Liver (tissue), 9 donors: Measurements from ENCODE around the gene ZFAND3. TPM values are rescaled to one million over a fixed set of nuclear protein-coding genes. Genes with fewer than 3 reads are reported as not detected.

ENCODE experiments used
- DNase-seq: peaks from one replicate; pipeline ENCODE4 v3.0.0-alpha.2; 2017; ENCODE audit warnings: low spot score
- H3K27ac ChIP-seq, 2 donors: one replicate each; pipeline ENCODE4 v1.7.0; 2013; ENCODE audit warnings: inconsistent platforms in 2 of 2, low read length in 2 of 2, control low read depth in 1 of 2, low read depth in 1 of 2, mild to moderate bottlenecking in 1 of 2
- H3K27me3 ChIP-seq, 4 donors: one replicate each; pipeline versions ENCODE4 v1.6.1 to v1.7.0; 2013; ENCODE audit warnings: low read length in 3 of 4, inconsistent platforms in 1 of 4, mild to moderate bottlenecking in 1 of 4, moderate library complexity in 1 of 4; ENCODE audit not compliant: control insufficient read depth in 4 of 4, insufficient read depth in 4 of 4
- H3K36me3 ChIP-seq, 4 donors: one replicate each; pipeline versions ENCODE4 v1.6.1 to v1.7.0; 2013; ENCODE audit warnings: low read length in 3 of 4, mild to moderate bottlenecking in 3 of 4, low read depth in 1 of 4, moderate library complexity in 1 of 4; ENCODE audit not compliant: control insufficient read depth in 4 of 4, insufficient read depth in 3 of 4
- H3K4me1 ChIP-seq, 4 donors: one replicate each; pipeline versions ENCODE4 v1.6.1 to v1.7.0; 2013; ENCODE audit warnings: low read length in 3 of 4, mild to moderate bottlenecking in 3 of 4, moderate library complexity in 1 of 4; ENCODE audit not compliant: control insufficient read depth in 4 of 4, insufficient read depth in 4 of 4
- H3K4me3 ChIP-seq, 3 donors: one replicate each; pipeline versions ENCODE4 v1.6.1 to v1.7.0; 2013; ENCODE audit warnings: low read length in 3 of 3, control low read depth in 1 of 3, low read depth in 1 of 3, mild to moderate bottlenecking in 1 of 3
- H3K9ac ChIP-seq, 2 donors: one replicate each; pipeline ENCODE4 v1.7.0; 2013; ENCODE audit warnings: low read length in 2 of 2, mild to moderate bottlenecking in 2 of 2, moderate library complexity in 2 of 2, control low read depth in 1 of 2, low read depth in 1 of 2
- H3K9me3 ChIP-seq, 4 donors: one replicate each; pipeline versions ENCODE4 v1.6.1 to v1.7.0; 2013; ENCODE audit warnings: low read length in 3 of 4; ENCODE audit not compliant: control insufficient read depth in 4 of 4
- EGR1 ChIP-seq, 2 donors: IDR thresholded peaks; 2 replicates each; pipeline ENCODE4 v1.6.1; 2016 to 2018; ENCODE audit warnings: antibody characterized with exemption in 2 of 2, low read depth in 2 of 2
- FOXA1 ChIP-seq: IDR thresholded peaks from 2 replicates; pipeline ENCODE4 v1.6.1; 2016; ENCODE audit warnings: antibody characterized with exemption
- FOXA2 ChIP-seq: IDR thresholded peaks from 2 replicates; pipeline ENCODE4 v1.6.1; 2016; ENCODE audit warnings: antibody characterized with exemption
- GABPA ChIP-seq, 2 donors: IDR thresholded peaks in 1 of 2; conservative IDR thresholded peaks in 1 of 2; 2 replicates each; pipeline ENCODE4 v1.6.1; 2016; ENCODE audit warnings: antibody characterized with exemption in 2 of 2, mild to moderate bottlenecking in 1 of 2, moderate library complexity in 1 of 2
- HNF4A ChIP-seq, 2 donors: conservative IDR thresholded peaks; 2 replicates each; pipeline ENCODE4 v1.6.1; 2016; ENCODE audit warnings: antibody characterized with exemption in 2 of 2, mild to moderate bottlenecking in 2 of 2
- HNF4G ChIP-seq: IDR thresholded peaks from 2 replicates; pipeline ENCODE4 v1.6.1; 2016; ENCODE audit warnings: antibody characterized with exemption
- JUND ChIP-seq, 2 donors: IDR thresholded peaks; 2 replicates each; pipeline ENCODE4 v1.6.1; 2016; ENCODE audit warnings: antibody characterized with exemption in 2 of 2
- NR2F2 ChIP-seq: IDR thresholded peaks from 2 replicates; pipeline ENCODE4 v1.6.1; 2016; ENCODE audit warnings: antibody characterized with exemption
- RAD21 ChIP-seq, 2 donors: IDR thresholded peaks; 2 replicates each; pipeline ENCODE4 v1.6.1; 2016; ENCODE audit warnings: antibody characterized with exemption in 2 of 2, mild to moderate bottlenecking in 2 of 2
- RXRA ChIP-seq, 2 donors: IDR thresholded peaks; 2 replicates each; pipeline ENCODE4 v1.6.1; 2017 to 2018; ENCODE audit warnings: antibody characterized with exemption in 2 of 2, mild to moderate bottlenecking in 1 of 2
- SP1 ChIP-seq: IDR thresholded peaks from 2 replicates; pipeline ENCODE4 v1.6.1; 2018; ENCODE audit warnings: antibody characterized with exemption, mild to moderate bottlenecking
- TAF1 ChIP-seq: conservative IDR thresholded peaks from 2 replicates; pipeline ENCODE4 v1.6.1; 2016; ENCODE audit warnings: antibody characterized with exemption, mild to moderate bottlenecking
- YY1 ChIP-seq: IDR thresholded peaks from 2 replicates; pipeline ENCODE4 v1.6.1; 2016; ENCODE audit warnings: antibody characterized with exemption, mild to moderate bottlenecking
- WGBS: extraction: QIAGEN DNeasy Blood & Tissue Kit; methylation state at CpG from one replicate; pipeline ENCODE4 v1.1.7; 2013; 5-methylcytosine and 5-hydroxymethylcytosine counted together
- polyA plus RNA-seq, 2 donors: library from polyadenylated mRNA; stranded (reverse) in 1 of 2; unstranded in 1 of 2; fragments of 200-250 nt in 1 of 2; fragments of >200 nt in 1 of 2; fragmentation: Nextera tagmentation in 1 of 2; extraction: Ambion mirVana in 1 of 2; gene quantifications; one replicate each; pipeline versions ENCODE4 v1.2.1 to v1.2.3, GENCODE V29; 2013 to 2015
- total RNA-seq, 2 donors: library from RNA; depleted of rRNA; stranded (reverse); fragments of >200 nt; gene quantifications; one replicate each; pipeline ENCODE4 v1.2.3, GENCODE V29; 2014
- TF ChIP-seq, protein P1 (sequence below): IDR thresholded peaks from 2 replicates; pipeline ENCODE4 v1.6.1; 2016; ENCODE audit warnings: antibody characterized with exemption, mild to moderate bottlenecking
- TF ChIP-seq, protein P2 (sequence below): IDR thresholded peaks from 2 replicates; pipeline ENCODE4 v1.6.1; 2016; ENCODE audit warnings: antibody characterized with exemption
- TF ChIP-seq, protein P3 (sequence below): IDR thresholded peaks from 2 replicates; pipeline ENCODE4 v1.6.1; 2016; ENCODE audit warnings: antibody characterized with exemption
- TF ChIP-seq, protein P4 (sequence below): fragments of 150-350 bp; IDR thresholded peaks from 2 replicates; pipeline ENCODE4 v1.5.1; 2017; ENCODE audit warnings: improper control_type of control experiment, low read depth, low read length; ENCODE audit not compliant: missing input control
- TF ChIP-seq, protein P5 (sequence below): IDR thresholded peaks from 2 replicates; pipeline ENCODE4 v1.6.1; 2016; ENCODE audit warnings: antibody characterized with exemption
- donor health status: healthy.
- donor health status: healthy.
- donor health status: healthy.
- donor health status: healthy.
- donor health status: healthy.

Gene ZFAND3
- total and polyA plus RNA-seq, 4 donors = 7.7 to 37.5 (median 23.1) TPM

DNA sequence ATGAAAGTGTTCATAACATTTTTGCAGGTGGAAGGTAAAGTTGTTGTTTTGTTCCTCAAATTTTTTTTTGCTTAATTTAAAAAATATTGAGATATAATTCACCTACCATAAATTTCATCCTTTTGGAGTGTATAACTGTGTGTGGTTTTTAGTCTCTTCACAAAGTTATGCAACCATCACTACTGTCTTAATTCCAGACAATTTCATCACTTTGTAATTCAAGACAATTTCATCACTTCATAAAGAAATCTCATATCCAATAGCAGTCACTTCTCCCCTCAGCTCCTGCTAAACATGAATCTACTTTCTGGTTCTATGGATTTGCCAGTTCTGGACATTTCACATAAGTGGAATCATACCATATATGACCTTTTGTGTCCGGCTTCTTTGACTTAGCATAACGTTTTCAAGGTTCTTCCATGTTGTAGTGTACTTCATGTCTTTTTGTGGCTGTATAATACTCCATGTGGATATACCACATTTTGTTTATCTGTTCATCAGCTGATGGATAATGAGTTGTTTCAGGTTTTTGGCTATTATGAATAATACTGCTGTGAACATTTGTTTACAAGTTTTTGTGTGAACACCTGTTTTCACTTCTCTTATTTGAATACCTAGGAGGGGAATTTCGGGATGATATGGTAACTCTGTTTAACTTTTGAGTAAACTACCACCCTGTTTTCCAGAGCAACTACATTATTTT is 18.8 kb downstream of the ZFAND3 start (continued):
- TF ChIP-seq GABPA (IDR thresholded peaks at IDR 0.05 in 1 of 2, conservative IDR thresholded peaks at IDR 0.05 in 1 of 2) = no peak

DNA sequence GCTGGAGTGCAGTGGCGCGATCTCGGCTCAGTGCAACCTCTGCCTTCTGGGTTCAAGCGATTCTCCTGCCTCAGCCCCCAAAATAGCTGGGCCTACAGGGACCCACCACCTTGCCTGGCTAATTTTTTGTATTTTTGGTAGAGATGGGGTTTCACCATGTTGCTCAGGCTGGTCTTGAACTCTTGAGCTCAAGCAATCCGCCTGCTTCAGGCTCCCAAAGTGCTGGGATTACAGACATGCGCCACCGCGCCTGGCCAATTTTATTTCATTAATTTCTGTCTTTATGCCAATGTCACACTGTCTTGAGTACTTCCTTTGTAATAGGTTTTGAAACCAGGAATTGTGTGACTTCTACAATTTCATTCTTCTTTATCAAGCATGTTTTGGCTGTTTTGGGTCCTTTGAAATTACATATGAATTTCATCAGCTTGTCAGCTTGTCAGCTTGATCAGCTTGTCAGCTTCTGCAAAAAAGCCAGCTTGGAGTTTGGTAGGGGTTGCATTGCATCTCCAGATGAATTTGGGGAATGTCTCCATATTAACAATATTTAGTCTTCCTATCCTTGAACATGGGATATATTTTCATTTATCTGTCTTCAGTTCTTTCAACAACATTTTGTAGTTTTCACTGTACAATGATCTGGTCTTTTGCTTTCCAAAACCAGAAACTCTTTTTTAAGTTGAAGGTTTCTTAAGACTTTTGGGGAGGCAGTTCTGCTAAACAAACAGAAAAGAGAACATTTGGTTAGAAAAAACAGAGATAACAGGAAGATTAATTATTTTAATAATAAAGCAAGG is 20.8 kb downstream of the ZFAND3 start:
- no peaks in the 10 kb centered on the region for H3K27me3 ChIP-seq
- no peak for DNase-seq
- peaks cover 10 to 24% (median 21%) of the 10 kb centered on the region in 4 donors for H3K4me1 ChIP-seq
- WGBS = 95% methylated on average over 8 of the region's 8 CpGs
- TF ChIP-seq EGR1 (IDR thresholded peaks at IDR 0.05; ENCODE audit: low read depth in 2 of 2) (no peak), NR2F2 (no peak), HNF4G (no peak), SP1 (no peak), FOXA2 (no peak), FOXA1 (no peak), JUND (IDR thresholded peaks at IDR 0.05) (no peak), RXRA (IDR thresholded peaks at IDR 0.05) (no peak), HNF4A (conservative IDR thresholded peaks at IDR 0.05) (no peak), YY1 (no peak), GABPA (IDR thresholded peaks at IDR 0.05 in 1 of 2, conservative IDR thresholded peaks at IDR 0.05 in 1 of 2) (no peak), TAF1 (no peak), RAD21 (IDR thresholded peaks at IDR 0.05) (no peak)
- TF ChIP-seq, protein P1, sequence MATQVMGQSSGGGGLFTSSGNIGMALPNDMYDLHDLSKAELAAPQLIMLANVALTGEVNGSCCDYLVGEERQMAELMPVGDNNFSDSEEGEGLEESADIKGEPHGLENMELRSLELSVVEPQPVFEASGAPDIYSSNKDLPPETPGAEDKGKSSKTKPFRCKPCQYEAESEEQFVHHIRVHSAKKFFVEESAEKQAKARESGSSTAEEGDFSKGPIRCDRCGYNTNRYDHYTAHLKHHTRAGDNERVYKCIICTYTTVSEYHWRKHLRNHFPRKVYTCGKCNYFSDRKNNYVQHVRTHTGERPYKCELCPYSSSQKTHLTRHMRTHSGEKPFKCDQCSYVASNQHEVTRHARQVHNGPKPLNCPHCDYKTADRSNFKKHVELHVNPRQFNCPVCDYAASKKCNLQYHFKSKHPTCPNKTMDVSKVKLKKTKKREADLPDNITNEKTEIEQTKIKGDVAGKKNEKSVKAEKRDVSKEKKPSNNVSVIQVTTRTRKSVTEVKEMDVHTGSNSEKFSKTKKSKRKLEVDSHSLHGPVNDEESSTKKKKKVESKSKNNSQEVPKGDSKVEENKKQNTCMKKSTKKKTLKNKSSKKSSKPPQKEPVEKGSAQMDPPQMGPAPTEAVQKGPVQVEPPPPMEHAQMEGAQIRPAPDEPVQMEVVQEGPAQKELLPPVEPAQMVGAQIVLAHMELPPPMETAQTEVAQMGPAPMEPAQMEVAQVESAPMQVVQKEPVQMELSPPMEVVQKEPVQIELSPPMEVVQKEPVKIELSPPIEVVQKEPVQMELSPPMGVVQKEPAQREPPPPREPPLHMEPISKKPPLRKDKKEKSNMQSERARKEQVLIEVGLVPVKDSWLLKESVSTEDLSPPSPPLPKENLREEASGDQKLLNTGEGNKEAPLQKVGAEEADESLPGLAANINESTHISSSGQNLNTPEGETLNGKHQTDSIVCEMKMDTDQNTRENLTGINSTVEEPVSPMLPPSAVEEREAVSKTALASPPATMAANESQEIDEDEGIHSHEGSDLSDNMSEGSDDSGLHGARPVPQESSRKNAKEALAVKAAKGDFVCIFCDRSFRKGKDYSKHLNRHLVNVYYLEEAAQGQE = no peak
- TF ChIP-seq, protein P2, sequence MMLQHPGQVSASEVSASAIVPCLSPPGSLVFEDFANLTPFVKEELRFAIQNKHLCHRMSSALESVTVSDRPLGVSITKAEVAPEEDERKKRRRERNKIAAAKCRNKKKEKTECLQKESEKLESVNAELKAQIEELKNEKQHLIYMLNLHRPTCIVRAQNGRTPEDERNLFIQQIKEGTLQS = no peak
- TF ChIP-seq, protein P3, sequence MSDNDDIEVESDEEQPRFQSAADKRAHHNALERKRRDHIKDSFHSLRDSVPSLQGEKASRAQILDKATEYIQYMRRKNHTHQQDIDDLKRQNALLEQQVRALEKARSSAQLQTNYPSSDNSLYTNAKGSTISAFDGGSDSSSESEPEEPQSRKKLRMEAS = no peak
- TF ChIP-seq, protein P4, sequence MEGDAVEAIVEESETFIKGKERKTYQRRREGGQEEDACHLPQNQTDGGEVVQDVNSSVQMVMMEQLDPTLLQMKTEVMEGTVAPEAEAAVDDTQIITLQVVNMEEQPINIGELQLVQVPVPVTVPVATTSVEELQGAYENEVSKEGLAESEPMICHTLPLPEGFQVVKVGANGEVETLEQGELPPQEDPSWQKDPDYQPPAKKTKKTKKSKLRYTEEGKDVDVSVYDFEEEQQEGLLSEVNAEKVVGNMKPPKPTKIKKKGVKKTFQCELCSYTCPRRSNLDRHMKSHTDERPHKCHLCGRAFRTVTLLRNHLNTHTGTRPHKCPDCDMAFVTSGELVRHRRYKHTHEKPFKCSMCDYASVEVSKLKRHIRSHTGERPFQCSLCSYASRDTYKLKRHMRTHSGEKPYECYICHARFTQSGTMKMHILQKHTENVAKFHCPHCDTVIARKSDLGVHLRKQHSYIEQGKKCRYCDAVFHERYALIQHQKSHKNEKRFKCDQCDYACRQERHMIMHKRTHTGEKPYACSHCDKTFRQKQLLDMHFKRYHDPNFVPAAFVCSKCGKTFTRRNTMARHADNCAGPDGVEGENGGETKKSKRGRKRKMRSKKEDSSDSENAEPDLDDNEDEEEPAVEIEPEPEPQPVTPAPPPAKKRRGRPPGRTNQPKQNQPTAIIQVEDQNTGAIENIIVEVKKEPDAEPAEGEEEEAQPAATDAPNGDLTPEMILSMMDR = no peak
- TF ChIP-seq, protein P5, sequence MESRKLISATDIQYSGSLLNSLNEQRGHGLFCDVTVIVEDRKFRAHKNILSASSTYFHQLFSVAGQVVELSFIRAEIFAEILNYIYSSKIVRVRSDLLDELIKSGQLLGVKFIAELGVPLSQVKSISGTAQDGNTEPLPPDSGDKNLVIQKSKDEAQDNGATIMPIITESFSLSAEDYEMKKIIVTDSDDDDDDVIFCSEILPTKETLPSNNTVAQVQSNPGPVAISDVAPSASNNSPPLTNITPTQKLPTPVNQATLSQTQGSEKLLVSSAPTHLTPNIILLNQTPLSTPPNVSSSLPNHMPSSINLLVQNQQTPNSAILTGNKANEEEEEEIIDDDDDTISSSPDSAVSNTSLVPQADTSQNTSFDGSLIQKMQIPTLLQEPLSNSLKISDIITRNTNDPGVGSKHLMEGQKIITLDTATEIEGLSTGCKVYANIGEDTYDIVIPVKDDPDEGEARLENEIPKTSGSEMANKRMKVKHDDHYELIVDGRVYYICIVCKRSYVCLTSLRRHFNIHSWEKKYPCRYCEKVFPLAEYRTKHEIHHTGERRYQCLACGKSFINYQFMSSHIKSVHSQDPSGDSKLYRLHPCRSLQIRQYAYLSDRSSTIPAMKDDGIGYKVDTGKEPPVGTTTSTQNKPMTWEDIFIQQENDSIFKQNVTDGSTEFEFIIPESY = no peak
- H3K36me3 ChIP-seq = no peaks in the 10 kb centered on the region
- no peak overlapping the region for H3K9ac ChIP-seq
- no peak overlapping the region for H3K4me3 ChIP-seq
- no peaks in the 10 kb centered on the region for H3K9me3 ChIP-seq
- no peak overlapping the region for H3K27ac ChIP-seq
